Midbrain (tissue), 1 donor: ENCODE measurements around the gene HSBP1.

Source experiments
- DNase-seq: peaks from one replicate; lab custom pipeline; 2025; lab: John Stamatoyannopoulos, UW

HSBP1 gene

GRCh38 chr16:83807710-83808572, at the start of gene HSBP1:
TSS of gene HSBP1 (plus strand) at chr16:83807978. CDS start at chr16:83808077, 99 bp downstream.
- DNase-seq: peak; percentile 91

- DNase-seq: peak; percentile 48
These were observed 45.4 kb upstream of the HSBP1 start for GRCh38 chr16:83762141-83762991.

- peak; percentile 48 for DNase-seq
These were observed 44.8 kb upstream of the HSBP1 start for GRCh38 chr16:83762992-83763358.

- DNase-seq: no peak
These were observed 38.8 kb upstream of the HSBP1 start for GRCh38 chr16:83768986-83769385.

- DNase-seq: peak; percentile 32
These were observed 38.3 kb upstream of the HSBP1 start for GRCh38 chr16:83769397-83770008.

GRCh38 chr16:83771306-83771942, 36.4 kb upstream of the HSBP1 start:
- peak; percentile 61 for DNase-seq

- DNase-seq: peak; percentile 85
These were observed 35.0 kb upstream of the HSBP1 start for GRCh38 chr16:83772806-83773205.

- no peak for DNase-seq
These were observed 33.7 kb upstream of the HSBP1 start for GRCh38 chr16:83774066-83774465.

- no peak for DNase-seq
These were observed 30.8 kb upstream of the HSBP1 start for GRCh38 chr16:83776944-83777343.

GRCh38 chr16:83779886-83780285, 27.9 kb upstream of the HSBP1 start:
- peak; percentile 40 for DNase-seq

GRCh38 chr16:83785455-83785854, 22.3 kb upstream of the HSBP1 start:
- DNase-seq: no peak

GRCh38 chr16:83789642-83790401, 18.0 kb upstream of the HSBP1 start:
- no peak for DNase-seq

- no peak for DNase-seq
These were observed 15.9 kb upstream of the HSBP1 start for GRCh38 chr16:83791916-83792315.

GRCh38 chr16:83792391-83792790, 15.4 kb upstream of the HSBP1 start:
- DNase-seq: peak; percentile 20

GRCh38 chr16:83793179-83793578, 14.6 kb upstream of the HSBP1 start:
- no peak for DNase-seq

GRCh38 chr16:83794860-83795554, 12.8 kb upstream of the HSBP1 start:
- no peak for DNase-seq

- DNase-seq: no peak
These were observed 10.8 kb upstream of the HSBP1 start for GRCh38 chr16:83797013-83797412.

- DNase-seq: no peak
These were observed 8.4 kb upstream of the HSBP1 start for GRCh38 chr16:83799336-83799735.

GRCh38 chr16:83802135-83802534, 5.6 kb upstream of the HSBP1 start:
- no peak for DNase-seq

- no peak for DNase-seq
These were observed 5.1 kb upstream of the HSBP1 start for GRCh38 chr16:83802554-83803205.
